GM23338 (cell line): Measurements from ENCODE around the gene MAPK6. TPM values are rescaled to one million over a fixed set of nuclear protein-coding genes. Genes with fewer than 3 reads are reported as not detected.

Experiments used
- ATAC-seq: fragments of 200-7000 bp; cut with Tn5 transposase; 3 replicates; pipeline ENCODE4 v1.9.1; 2020
- DNase-seq: peaks from one replicate; pipeline ENCODE4 v3.0.0-alpha.2; 2015; ENCODE audit warnings: low spot score
- H2AFZ ChIP-seq: fragments of 200-600 bp; sonication (generic); 2 replicates; pipeline ENCODE4 v1.8.0; 2016; ENCODE audit warnings: antibody characterized with exemption, mild to moderate bottlenecking, moderate library complexity
- H3F3A ChIP-seq: fragments of 200-600 bp; sonication (generic); replicated peaks from 2 replicates; pipeline ENCODE4 v1.8.0; 2017; ENCODE audit warnings: antibody characterized with exemption, mixed run types, low read depth
- H3K27ac ChIP-seq: fragments of 200-600 bp; sonication (generic); 2 replicates; pipeline ENCODE4 v1.6.1; 2016; ENCODE audit warnings: low read depth
- H3K27me3 ChIP-seq: fragments of 200-600 bp; sonication (generic); 2 replicates; pipeline ENCODE4 v1.8.0; 2016; ENCODE audit warnings: mild to moderate bottlenecking, mixed run types, moderate library complexity; ENCODE audit not compliant: insufficient read depth
- H3K36me3 ChIP-seq: fragments of 200-600 bp; sonication (generic); 2 replicates; pipeline ENCODE4 v1.8.0; 2016; ENCODE audit warnings: mild to moderate bottlenecking; ENCODE audit not compliant: insufficient read depth
- H3K4me1 ChIP-seq: fragments of 200-600 bp; sonication (generic); 2 replicates; pipeline ENCODE4 v1.8.0; 2016; ENCODE audit warnings: mild to moderate bottlenecking, moderate library complexity; ENCODE audit not compliant: insufficient read depth
- H3K4me2 ChIP-seq: fragments of 200-600 bp; sonication (generic); 2 replicates; pipeline ENCODE4 v1.7.1; 2017; ENCODE audit warnings: mixed run types
- H3K4me3 ChIP-seq: fragments of 200-600 bp; sonication (generic); 2 replicates; pipeline ENCODE4 v1.6.1; 2016; ENCODE audit warnings: mixed run types
- H3K79me2 ChIP-seq: fragments of 200-600 bp; sonication (generic); replicated peaks from 2 replicates; pipeline ENCODE4 v1.8.0; 2017; ENCODE audit warnings: mild to moderate bottlenecking; ENCODE audit not compliant: insufficient read depth
- H3K9me2 ChIP-seq: fragments of 200-600 bp; sonication (generic); 2 replicates; pipeline ENCODE4 v1.8.0; 2017; ENCODE audit not compliant: insufficient read depth
- H4K20me1 ChIP-seq: fragments of 200-600 bp; sonication (generic); replicated peaks from 2 replicates; pipeline ENCODE4 v1.8.0; 2017; ENCODE audit warnings: mild to moderate bottlenecking; ENCODE audit not compliant: insufficient read depth
- H3K27ac Mint-ChIP-seq: 2 replicates; pipeline ENCODE4 v1.8.0; 2020; ENCODE audit warnings: inconsistent platforms, mild to moderate bottlenecking, moderate library complexity, mixed read lengths
- H3K27me3 Mint-ChIP-seq: 3 replicates; pipeline ENCODE4 v1.8.0; 2022; ENCODE audit warnings: low read depth, mild to moderate bottlenecking, moderate library complexity, mixed read lengths, inconsistent platforms; ENCODE audit not compliant: insufficient read depth, poor library complexity
- H3K36me3 Mint-ChIP-seq: 3 replicates; pipeline ENCODE4 v1.8.0; 2021; ENCODE audit warnings: low read depth, mild to moderate bottlenecking, inconsistent platforms, moderate library complexity, mixed read lengths
- H3K4me1 Mint-ChIP-seq: 3 replicates; pipeline ENCODE4 v1.8.0; 2020; ENCODE audit warnings: mild to moderate bottlenecking, inconsistent platforms, mixed read lengths
- H3K4me3 Mint-ChIP-seq: 3 replicates; pipeline ENCODE4 v1.8.0; 2021; ENCODE audit warnings: moderate library complexity, mild to moderate bottlenecking, inconsistent platforms, mixed read lengths
- H3K9me3 Mint-ChIP-seq: 3 replicates; pipeline ENCODE4 v1.8.0; 2020; ENCODE audit warnings: moderate library complexity, mild to moderate bottlenecking, inconsistent platforms, mixed read lengths
- CREB1 ChIP-seq: fragments of 250-450 bp; sonication (Bioruptor Pico); IDR thresholded peaks from 2 replicates; pipeline ENCODE4 v1.5.0; 2020; ENCODE audit warnings: low read depth, mild to moderate bottlenecking, moderate library complexity
- CTCF ChIP-seq, 2 experiments: fragments of 200-600 bp in 1 of 2; sonication (generic) in 1 of 2; conservative IDR thresholded peaks; 2 replicates each; pipeline versions ENCODE4 v1.5.1 to v1.6.1; 2016 to 2017; ENCODE audit warnings: antibody characterized with exemption in 2 of 2, low read depth in 2 of 2, mild to moderate bottlenecking in 2 of 2, moderate library complexity in 1 of 2
- ETS1 ChIP-seq: IDR thresholded peaks from 2 replicates; pipeline ENCODE4 v1.6.1; 2016; ENCODE audit warnings: antibody characterized with exemption
- EZH2 ChIP-seq: fragments of 200-600 bp; sonication (generic); IDR thresholded peaks from one replicate; pipeline ENCODE4 v1.8.0; 2017; ENCODE audit warnings: antibody characterized with exemption, mild to moderate bottlenecking, low read depth; ENCODE audit not compliant: unreplicated experiment
- EZH2phosphoT487 ChIP-seq: fragments of 200-600 bp; sonication (generic); IDR thresholded peaks from one replicate; pipeline ENCODE4 v1.8.1; 2018; ENCODE audit warnings: antibody characterized with exemption; ENCODE audit not compliant: unreplicated experiment
- JUNB ChIP-seq: IDR thresholded peaks from one replicate; pipeline ENCODE4 v1.6.1; 2016; ENCODE audit warnings: antibody characterized with exemption; ENCODE audit not compliant: unreplicated experiment
- NANOG ChIP-seq: IDR thresholded peaks from 2 replicates; pipeline ENCODE4 v1.6.1; 2016; ENCODE audit warnings: antibody characterized with exemption, borderline replicate concordance
- POLR2AphosphoS5 ChIP-seq: IDR thresholded peaks from 2 replicates; pipeline ENCODE4 v1.6.1; 2016; ENCODE audit warnings: antibody characterized with exemption, low read depth
- REST ChIP-seq: IDR thresholded peaks from one replicate; pipeline ENCODE4 v1.6.1; 2018; ENCODE audit warnings: antibody characterized with exemption; ENCODE audit not compliant: unreplicated experiment
- STAT1 ChIP-seq: IDR thresholded peaks from one replicate; pipeline ENCODE4 v1.6.1; 2016; ENCODE audit warnings: antibody characterized with exemption; ENCODE audit not compliant: unreplicated experiment
- ZNF114 ChIP-seq: fragments of 250-450 bp; sonication (Bioruptor Pico); IDR thresholded peaks from 2 replicates; pipeline ENCODE4 v1.5.0; 2020; ENCODE audit warnings: mild to moderate bottlenecking, moderate library complexity
- ZNF331 ChIP-seq: fragments of 250-450 bp; sonication (Bioruptor Pico); IDR thresholded peaks from 2 replicates; pipeline ENCODE4 v1.5.0; 2020; ENCODE audit warnings: low read depth, mild to moderate bottlenecking, moderate library complexity
- ZNF462 ChIP-seq: fragments of 250-450 bp; sonication (Bioruptor Pico); IDR thresholded peaks from 2 replicates; pipeline ENCODE4 v1.5.0; 2020; ENCODE audit warnings: mild to moderate bottlenecking, moderate library complexity
- polyA plus RNA-seq: library from polyadenylated mRNA; unstranded; fragments of >200 nt; fragmentation: Nextera tagmentation; extraction: Ambion mirVana; gene quantifications from 2 replicates; pipeline ENCODE4 v1.2.1, GENCODE V29; 2016
- total RNA-seq: library from RNA; depleted of rRNA; stranded (reverse); fragments of >200 nt; shearing (Covaris generic); gene quantifications from 2 replicates; pipeline ENCODE4 v1.2.3, GENCODE V29; 2014

MAPK6 gene
- total and polyA plus RNA-seq, 2 experiments from 2014 or later, result 40.9 to 92.3 TPM

- ATAC-seq (no peak), DNase-seq (no peak)
- no peak for TF ChIP-seq REST
- no peak for TF ChIP-seq ZNF331 (CRISPR knock-in tag)
- no peak for TF ChIP-seq POLR2AphosphoS5
- no peak for TF ChIP-seq ETS1
- no peak for TF ChIP-seq CREB1
- TF ChIP-seq ZNF462, result no peak
- no peak for TF ChIP-seq EZH2
- no peak for TF ChIP-seq EZH2phosphoT487
- TF ChIP-seq CTCF (conservative IDR thresholded peaks at IDR 0.05; ENCODE audit: low read depth in 2 of 2), result no peak
- no peak for TF ChIP-seq ZNF114 (CRISPR knock-in tag)
- TF ChIP-seq NANOG, result no peak
- no peak for TF ChIP-seq STAT1
- no peak for TF ChIP-seq JUNB
- Histone ChIP-seq H3K4me3 (no peak overlapping the region), H3K4me1 (no peaks in the 10 kb centered on the region), H3K4me2 (no peak overlapping the region), H2AFZ (no peak overlapping the region), H3F3A (no peaks in the 10 kb centered on the region), H3K36me3 (no peaks in the 10 kb centered on the region), H4K20me1 (no peaks in the 10 kb centered on the region), H3K9me2 (no peaks in the 10 kb centered on the region), H3K79me2 (no peaks in the 10 kb centered on the region), H3K27me3 (no peaks in the 10 kb centered on the region), H3K27ac (no peak overlapping the region)
- Mint-ChIP-seq H3K9me3 (no peaks in the 10 kb centered on the region; the same call in 2 of the 3 replicates), H3K27me3 (peaks cover 2% of the 10 kb centered on the region), H3K4me3 (no peak overlapping the region), H3K27ac (no peak overlapping the region), H3K36me3 (no peaks in the 10 kb centered on the region), H3K4me1 (peaks cover 7% of the 10 kb centered on the region)
Measured at GRCh38 chr15:52083603-52084002, 64.6 kb downstream of the MAPK6 start.
